Measurements from ENCODE around the gene PEBP1. TPM values are rescaled to one million over a fixed set of nuclear protein-coding genes. Genes with fewer than 3 reads are reported as not detected.
A peak's percentile ranks its signal among the peaks of the same experiment; 100 is the strongest.

The PEBP1 gene
- total RNA-seq, 1 donor = 156 TPM

GRCh38 chr12:118164798-118165486 is 29.0 kb downstream of the PEBP1 start:
- DNase-seq (ENCODE audit: low read depth) = peak; percentile 40
- H3K4me3 ChIP-seq (ENCODE audit: low read depth, low read length) = no peak overlapping the region
- peak; percentile 53 for TF ChIP-seq CTCF (IDR thresholded peaks at IDR 0.05; ENCODE audit: insufficient read depth, low read depth, low read length)

- TF ChIP-seq CTCF (IDR thresholded peaks at IDR 0.05; ENCODE audit: insufficient read depth, low read depth, low read length) = no peak
- DNase-seq (ENCODE audit: low read depth) = no peak
- H3K4me3 ChIP-seq (ENCODE audit: low read depth, low read length) = no peak overlapping the region
Observed at GRCh38 chr12:118166946-118167345, 31.0 kb downstream of the PEBP1 start.

GRCh38 chr12:118175823-118176447 is 40.0 kb downstream of the PEBP1 start:
- TF ChIP-seq CTCF (IDR thresholded peaks at IDR 0.05; ENCODE audit: insufficient read depth, low read depth, low read length) = no peak
- no peak for DNase-seq (ENCODE audit: low read depth)
- no peak overlapping the region for H3K4me3 ChIP-seq (ENCODE audit: low read depth, low read length)

- no peak overlapping the region for H3K4me3 ChIP-seq (ENCODE audit: low read depth, low read length)
- no peak for TF ChIP-seq CTCF (IDR thresholded peaks at IDR 0.05; ENCODE audit: insufficient read depth, low read depth, low read length)
- no peak for DNase-seq (ENCODE audit: low read depth)
Observed at GRCh38 chr12:118183155-118183554, 47.2 kb downstream of the PEBP1 start.

GRCh38 chr12:118183711-118184110 is 47.8 kb downstream of the PEBP1 start:
- no peak for DNase-seq (ENCODE audit: low read depth)
- TF ChIP-seq CTCF (IDR thresholded peaks at IDR 0.05; ENCODE audit: insufficient read depth, low read depth, low read length) = no peak
- no peak overlapping the region for H3K4me3 ChIP-seq (ENCODE audit: low read depth, low read length)

- no peak overlapping the region for H3K4me3 ChIP-seq (ENCODE audit: low read depth, low read length)
- TF ChIP-seq CTCF (IDR thresholded peaks at IDR 0.05; ENCODE audit: insufficient read depth, low read depth, low read length) = no peak
- no peak for DNase-seq (ENCODE audit: low read depth)
Observed at GRCh38 chr12:118185602-118186397, 49.9 kb downstream of the PEBP1 start.

Measured in fibroblast of villous mesenchyme (primary cell).